K562 (cell line): ENCODE data around the gene DENND1A. TPM values are rescaled to one million over a fixed set of nuclear protein-coding genes. Genes with fewer than 3 reads are reported as not detected.
A peak's percentile ranks its signal among the peaks of the same experiment; 100 is the strongest.

Source experiments
- ARHGAP35 ChIP-seq: fragments of 450-650 bp; IDR thresholded peaks from 2 replicates; pipeline ENCODE4 v1.6.1; 2018; ENCODE audit not compliant: partially characterized antibody
- EP300 ChIP-seq: IDR thresholded peaks from 2 replicates; pipeline ENCODE4 v1.6.1; 2012; ENCODE audit warnings: low read length, improper control_type of control experiment
- EZH2 ChIP-seq: IDR thresholded peaks from 2 replicates; pipeline ENCODE4 v1.6.1; 2012; ENCODE audit warnings: low read depth, mild to moderate bottlenecking, inconsistent platforms, low read length, borderline replicate concordance
- FOXA3 ChIP-seq, 2 experiments: fragments of 450-650 bp in 1 of 2; sonication (generic) in 1 of 2; formaldehyde crosslinking; IDR thresholded peaks in 1 of 2; conservative IDR thresholded peaks in 1 of 2; 2 replicates each; pipeline versions ENCODE4 v1.4.0 to v1.8.0; 2020 to 2022; ENCODE audit warnings: mild to moderate bottlenecking in 2 of 2, missing genetic modification reagents in 1 of 2
- FOXJ2 ChIP-seq: fragments of 200-800 bp; sonication (Bioruptor generic); IDR thresholded peaks from 2 replicates; pipeline ENCODE4 v1.6.1; 2016; ENCODE audit warnings: missing genetic modification characterization, missing compliant biosample characterization
- HDAC2 ChIP-seq: fragments of 450-650 bp; IDR thresholded peaks from 2 replicates; pipeline ENCODE4 v1.6.1; 2016; ENCODE audit warnings: mild to moderate bottlenecking
- HDAC3 ChIP-seq: fragments of 450-650 bp; IDR thresholded peaks from 2 replicates; pipeline ENCODE4 v1.6.1; 2018; ENCODE audit warnings: borderline replicate concordance, mild to moderate bottlenecking, moderate library complexity; ENCODE audit not compliant: partially characterized antibody
- JUNB ChIP-seq: fragments of 450-650 bp; formaldehyde crosslinking; conservative IDR thresholded peaks from 2 replicates; pipeline ENCODE4 v1.4.0; 2020; ENCODE audit warnings: mild to moderate bottlenecking
- MAFK ChIP-seq: IDR thresholded peaks from 2 replicates; pipeline ENCODE4 v1.6.1; 2011; ENCODE audit warnings: low read length, improper control_type of control experiment
- MAZ ChIP-seq, 2 experiments: fragments of 450-650 bp in 1 of 2; sonication (generic) in 1 of 2; formaldehyde crosslinking; IDR thresholded peaks in 1 of 2; conservative IDR thresholded peaks in 1 of 2; 2 replicates each; pipeline versions ENCODE4 v1.4.0 to v1.5.0; 2020; ENCODE audit warnings: mild to moderate bottlenecking in 1 of 2, missing genetic modification reagents in 1 of 2
- MEIS2 ChIP-seq: fragments of 450-650 bp; IDR thresholded peaks from 2 replicates; pipeline ENCODE4 v1.6.1; 2014; ENCODE audit warnings: mild to moderate bottlenecking; ENCODE audit not compliant: partially characterized antibody
- NFE2 ChIP-seq: IDR thresholded peaks from 2 replicates; pipeline ENCODE4 v1.6.1; 2014; ENCODE audit warnings: antibody characterized with exemption, low read depth
- PCBP1 ChIP-seq: fragments of 200-400 bp; formaldehyde crosslinking; IDR thresholded peaks from 2 replicates; pipeline ENCODE4 v1.6.1; 2018; ENCODE audit warnings: mild to moderate bottlenecking, low read depth, low read length; ENCODE audit not compliant: poor library complexity, severe bottlenecking
- PYGO2 ChIP-seq: fragments of 450-650 bp; IDR thresholded peaks from 2 replicates; pipeline ENCODE4 v1.6.1; 2016; ENCODE audit warnings: mild to moderate bottlenecking, missing genetic modification characterization, moderate library complexity, missing compliant biosample characterization
- SMC3 ChIP-seq: conservative IDR thresholded peaks from 2 replicates; pipeline ENCODE4 v1.6.1; 2011; ENCODE audit warnings: low read depth, low read length, improper control_type of control experiment; ENCODE audit not compliant: insufficient read depth
- SP1 ChIP-seq: sonication (generic); formaldehyde crosslinking; IDR thresholded peaks from 2 replicates; pipeline ENCODE4 v1.8.1; 2022; ENCODE audit warnings: mild to moderate bottlenecking, missing genetic modification reagents
- SRF ChIP-seq, 2 experiments: fragments of 250-450, 450-650 bp in 1 of 2; sonication (Bioruptor Pico) in 1 of 2; sonication (generic) in 1 of 2; formaldehyde crosslinking; IDR thresholded peaks; 2 replicates each; pipeline versions ENCODE4 v1.5.0 to v1.5.1; 2020 to 2022; ENCODE audit warnings: mild to moderate bottlenecking in 1 of 2, missing genetic modification reagents in 1 of 2
- TAF1 ChIP-seq: IDR thresholded peaks from 2 replicates; pipeline ENCODE4 v1.6.1; 2011; ENCODE audit warnings: mild to moderate bottlenecking, low read length, moderate library complexity; ENCODE audit not compliant: insufficient read depth, control insufficient read depth, severe bottlenecking; ENCODE audit errors: extremely low read depth
- TBP ChIP-seq: optimal IDR thresholded peaks from 2 replicates; pipeline ENCODE3; 2011; ENCODE audit warnings: low read depth, low read length, improper control_type of control experiment
- ZBTB9 ChIP-seq: fragments of 450-650 bp; formaldehyde crosslinking; IDR thresholded peaks from 2 replicates; pipeline ENCODE4 v1.4.0; 2020; ENCODE audit warnings: mild to moderate bottlenecking, moderate library complexity
- ZNF347 ChIP-seq: fragments of 450-650 bp; formaldehyde crosslinking; IDR thresholded peaks from 2 replicates; pipeline ENCODE4 v1.4.0; 2020; ENCODE audit warnings: low read depth, mild to moderate bottlenecking, moderate library complexity
- ZNF354B ChIP-seq: fragments of 250-450 bp; sonication (Bioruptor Pico); IDR thresholded peaks from 2 replicates; pipeline ENCODE4 v1.4.0; 2020
- ZNF436 ChIP-seq: fragments of 250-450, 450-650 bp; sonication (Bioruptor Pico); formaldehyde crosslinking; IDR thresholded peaks from 2 replicates; pipeline ENCODE4 v1.7.0; 2020; ENCODE audit warnings: mild to moderate bottlenecking
- ZNF551 ChIP-seq: fragments of 250-450 bp; sonication (Bioruptor Pico); IDR thresholded peaks from 2 replicates; pipeline ENCODE4 v1.5.0; 2021; ENCODE audit warnings: mild to moderate bottlenecking, moderate library complexity
- polyA plus RNA-seq, 8 experiments: library from polyadenylated mRNA; depleted of rRNA in 4 of 8; stranded (reverse) in 5 of 8; unstranded in 3 of 8; fragments of >200 nt; fragmentation: Nextera tagmentation in 2 of 8; fragmentation: Illumina TruSeq in 1 of 8; extraction: Ambion mirVana in 2 of 8; extraction: Trizol in 1 of 8; gene quantifications; 2 replicates each; pipeline versions ENCODE4 v1.2.1 to v1.2.3, GENCODE V29; 2011 to 2014; ENCODE audit warnings: inconsistent platforms in 1 of 8, missing spikeins in 1 of 8
- total RNA-seq, 7 experiments: library from RNA; depleted of rRNA in 6 of 7; stranded (reverse); fragments of >200 nt in 6 of 7; fragmentation: Illumina TruSeq in 2 of 7; extraction: Trizol in 2 of 7; gene quantifications; 2 replicates each; pipeline versions ENCODE4 v1.2.1 to v1.2.3, GENCODE V29; 2011 to 2021; ENCODE audit warnings: low replicate concordance in 1 of 7
- TF ChIP-seq, protein P1 (sequence below): fragments of 250-450 bp; sonication (Bioruptor Pico); IDR thresholded peaks from 2 replicates; pipeline ENCODE4 v1.8.0; 2022; ENCODE audit warnings: inconsistent platforms
- TF ChIP-seq, protein P2 (sequence below): fragments of 450-650 bp; IDR thresholded peaks from 2 replicates; pipeline ENCODE4 v1.6.1; 2016; ENCODE audit warnings: mild to moderate bottlenecking

Gene DENND1A
- total and polyA plus RNA-seq, 9 of the 15 experiments (the other 6 are each of a cell fraction or from before 2014, with no cell fraction given), result 7.6 to 29.5 (median 15.7) TPM

- TF ChIP-seq EZH2 (no peak), MAFK (peak; percentile 80), ZNF354B (CRISPR knock-in tag) (no peak), NFE2 (peak; percentile 89), MAZ (CRISPR knock-in tag; conservative IDR thresholded peaks at IDR 0.05 in 1 of 2, IDR thresholded peaks at IDR 0.05 in 1 of 2) (no peak), JUNB (CRISPR knock-in tag) (no peak), PYGO2 (no peak), SRF (CRISPR knock-in tag; IDR thresholded peaks at IDR 0.05) (no peak), HDAC2 (no peak; the same call in 1 of the 2 replicates), EP300 (0 out of 2 replicates have a peak, but pooled peaks have one; percentile 6), FOXA3 (CRISPR knock-in tag; conservative IDR thresholded peaks at IDR 0.05 in 1 of 2, IDR thresholded peaks at IDR 0.05 in 1 of 2) (no peak), ZBTB9 (CRISPR knock-in tag) (no peak), ARHGAP35 (no peak), TAF1 (no peak), HDAC3 (no peak), ZNF551 (CRISPR knock-in tag) (no peak), ZNF436 (CRISPR knock-in tag) (no peak), FOXJ2 (tag) (no peak), MEIS2 (peak; percentile 10), ZNF347 (CRISPR knock-in tag) (no peak), TBP (no peak), PCBP1 (no peak), SP1 (no peak), SMC3 (no peak)
- TF ChIP-seq, protein P1, sequence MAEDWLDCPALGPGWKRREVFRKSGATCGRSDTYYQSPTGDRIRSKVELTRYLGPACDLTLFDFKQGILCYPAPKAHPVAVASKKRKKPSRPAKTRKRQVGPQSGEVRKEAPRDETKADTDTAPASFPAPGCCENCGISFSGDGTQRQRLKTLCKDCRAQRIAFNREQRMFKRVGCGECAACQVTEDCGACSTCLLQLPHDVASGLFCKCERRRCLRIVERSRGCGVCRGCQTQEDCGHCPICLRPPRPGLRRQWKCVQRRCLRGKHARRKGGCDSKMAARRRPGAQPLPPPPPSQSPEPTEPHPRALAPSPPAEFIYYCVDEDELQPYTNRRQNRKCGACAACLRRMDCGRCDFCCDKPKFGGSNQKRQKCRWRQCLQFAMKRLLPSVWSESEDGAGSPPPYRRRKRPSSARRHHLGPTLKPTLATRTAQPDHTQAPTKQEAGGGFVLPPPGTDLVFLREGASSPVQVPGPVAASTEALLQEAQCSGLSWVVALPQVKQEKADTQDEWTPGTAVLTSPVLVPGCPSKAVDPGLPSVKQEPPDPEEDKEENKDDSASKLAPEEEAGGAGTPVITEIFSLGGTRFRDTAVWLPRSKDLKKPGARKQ (CRISPR knock-in tag), result no peak
- TF ChIP-seq, protein P2, sequence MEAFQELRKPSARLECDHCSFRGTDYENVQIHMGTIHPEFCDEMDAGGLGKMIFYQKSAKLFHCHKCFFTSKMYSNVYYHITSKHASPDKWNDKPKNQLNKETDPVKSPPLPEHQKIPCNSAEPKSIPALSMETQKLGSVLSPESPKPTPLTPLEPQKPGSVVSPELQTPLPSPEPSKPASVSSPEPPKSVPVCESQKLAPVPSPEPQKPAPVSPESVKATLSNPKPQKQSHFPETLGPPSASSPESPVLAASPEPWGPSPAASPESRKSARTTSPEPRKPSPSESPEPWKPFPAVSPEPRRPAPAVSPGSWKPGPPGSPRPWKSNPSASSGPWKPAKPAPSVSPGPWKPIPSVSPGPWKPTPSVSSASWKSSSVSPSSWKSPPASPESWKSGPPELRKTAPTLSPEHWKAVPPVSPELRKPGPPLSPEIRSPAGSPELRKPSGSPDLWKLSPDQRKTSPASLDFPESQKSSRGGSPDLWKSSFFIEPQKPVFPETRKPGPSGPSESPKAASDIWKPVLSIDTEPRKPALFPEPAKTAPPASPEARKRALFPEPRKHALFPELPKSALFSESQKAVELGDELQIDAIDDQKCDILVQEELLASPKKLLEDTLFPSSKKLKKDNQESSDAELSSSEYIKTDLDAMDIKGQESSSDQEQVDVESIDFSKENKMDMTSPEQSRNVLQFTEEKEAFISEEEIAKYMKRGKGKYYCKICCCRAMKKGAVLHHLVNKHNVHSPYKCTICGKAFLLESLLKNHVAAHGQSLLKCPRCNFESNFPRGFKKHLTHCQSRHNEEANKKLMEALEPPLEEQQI, result no peak
Measured at GRCh38 chr9:123550012-123550411, 379.9 kb downstream of the DENND1A start (continued).
